Breast epithelium (tissue), 4 donors: ENCODE measurements around the gene MAP3K19. TPM values are rescaled to one million over a fixed set of nuclear protein-coding genes. Genes with fewer than 3 reads are reported as not detected.

ENCODE experiments used
- DNase-seq, 2 donors: peaks; one replicate each; pipeline ENCODE4 v3.0.0-alpha.2; 2019; ENCODE audit warnings: low spot score in 2 of 2
- H3K27ac ChIP-seq, 2 donors: fragments of 200-600 bp; sonication (generic) in 1 of 2; one replicate each; pipeline ENCODE4 v1.5.1; 2016 to 2019; ENCODE audit warnings: mild to moderate bottlenecking in 1 of 2
- H3K27me3 ChIP-seq, 2 donors: fragments of 200-600 bp; sonication (generic) in 1 of 2; one replicate each; pipeline versions ENCODE4 v1.5.1 to v1.6.0; 2017 to 2019; ENCODE audit warnings: control low read depth in 1 of 2, mild to moderate bottlenecking in 1 of 2
- H3K36me3 ChIP-seq: fragments of 200-600 bp; one replicate; pipeline ENCODE4 v1.5.1; 2019
- H3K4me1 ChIP-seq, 2 donors: fragments of 200-600 bp; sonication (generic); one replicate each; pipeline ENCODE4 v1.5.1; 2016 to 2019; ENCODE audit warnings: control low read depth in 1 of 2
- H3K4me3 ChIP-seq, 3 donors: fragments of 200-600 bp; sonication (generic); 1 replicate in 2 of 3; 2 replicates in 1 of 3; pipeline ENCODE4 v1.5.1; 2016 to 2019; ENCODE audit warnings: mild to moderate bottlenecking in 3 of 3, moderate library complexity in 2 of 3
- H3K9me3 ChIP-seq, 2 donors: fragments of 200-600 bp; sonication (generic) in 1 of 2; one replicate each; pipeline ENCODE4 v1.5.1; 2016 to 2019; ENCODE audit warnings: control low read depth in 1 of 2
- CTCF ChIP-seq, 3 donors: fragments of 450-650 bp; IDR thresholded peaks; one replicate each; pipeline ENCODE4 v1.5.1; 2016 to 2017; ENCODE audit warnings: antibody characterized with exemption in 3 of 3, mild to moderate bottlenecking in 3 of 3, moderate library complexity in 3 of 3
- POLR2A ChIP-seq: fragments of 450-650 bp; IDR thresholded peaks from one replicate; pipeline ENCODE4 v1.6.1; 2016; ENCODE audit warnings: antibody characterized with exemption, mild to moderate bottlenecking, moderate library complexity
- POLR2AphosphoS5 ChIP-seq, 3 donors: sonication (generic); formaldehyde crosslinking; IDR thresholded peaks; one replicate each; pipeline ENCODE4 v1.6.1; 2017; ENCODE audit warnings: antibody characterized with exemption in 3 of 3
- intact Hi-C: fragments of 100-400 bp; cut with DNase I; formaldehyde crosslinking; loops from one replicate; pipeline ENCODE4 v1.15.1; 2023; ENCODE audit warnings: low total_unique reads
- total RNA-seq, 3 donors: library from RNA; depleted of rRNA; stranded (reverse); fragments of >200 nt; gene quantifications; one replicate each; pipeline ENCODE4 v1.1.0, GENCODE V29; 2016

Gene MAP3K19
- total RNA-seq, 3 donors from 2014 or later: not detected

DNA sequence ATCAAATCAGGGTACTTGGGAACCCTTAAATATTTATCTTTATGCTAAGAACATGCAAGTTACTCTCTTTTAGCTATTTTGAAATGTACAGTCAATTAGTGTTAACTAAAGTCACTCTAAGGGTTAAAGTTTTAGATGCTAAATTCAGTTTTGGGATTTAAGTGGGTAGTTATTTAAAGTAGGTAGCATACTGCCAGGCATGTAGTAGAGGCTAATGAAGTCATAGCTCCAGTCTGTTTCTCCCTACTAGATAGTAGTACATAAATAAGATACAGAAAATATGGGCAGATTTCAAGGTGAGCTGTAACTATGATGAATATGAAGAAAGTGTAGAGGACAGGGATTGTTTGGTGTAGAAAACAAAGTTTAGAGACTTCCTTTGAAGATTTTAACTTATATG is 12.3 kb upstream of the MAP3K19 start:
- no peak overlapping the region for H3K27ac ChIP-seq
- TF ChIP-seq CTCF (IDR thresholded peaks at IDR 0.05): no peak
- no peaks in the 10 kb centered on the region for H3K4me1 ChIP-seq
- no peaks in the 10 kb centered on the region for H3K9me3 ChIP-seq
- H3K36me3 ChIP-seq: no peaks in the 10 kb centered on the region
- no peak overlapping the region for H3K4me3 ChIP-seq
- H3K27me3 ChIP-seq: no peaks in the 10 kb centered on the region
- intact Hi-C loops: no loop called here
- DNase-seq: no peak

- Histone ChIP-seq H3K4me3 (no peak overlapping the region), H3K36me3 (no peaks in the 10 kb centered on the region), H3K27me3 (no peaks in the 10 kb centered on the region), H3K4me1 (no peaks in the 10 kb centered on the region), H3K9me3 (no peaks in the 10 kb centered on the region), H3K27ac (no peak overlapping the region)
- intact Hi-C loops: no loop called here
- no peak for DNase-seq
- TF ChIP-seq POLR2A (no peak), CTCF (IDR thresholded peaks at IDR 0.05) (no peak)
These were observed 9.5 kb upstream of the MAP3K19 start for GRCh38 chr2:135056790-135057189.

GRCh38 chr2:135055182-135055786 is 8.0 kb upstream of the MAP3K19 start:
- TF ChIP-seq POLR2AphosphoS5 (IDR thresholded peaks at IDR 0.05): no peak
- TF ChIP-seq POLR2A: no peak
- no peak for TF ChIP-seq CTCF (IDR thresholded peaks at IDR 0.05)
- H3K9me3 ChIP-seq: no peaks in the 10 kb centered on the region
- no peak overlapping the region for H3K4me3 ChIP-seq
- no peak for DNase-seq
- no peaks in the 10 kb centered on the region for H3K27me3 ChIP-seq
- no peak overlapping the region for H3K27ac ChIP-seq
- H3K4me1 ChIP-seq: no peaks in the 10 kb centered on the region
- H3K36me3 ChIP-seq: no peaks in the 10 kb centered on the region
- intact Hi-C loops: no loop called here

DNA sequence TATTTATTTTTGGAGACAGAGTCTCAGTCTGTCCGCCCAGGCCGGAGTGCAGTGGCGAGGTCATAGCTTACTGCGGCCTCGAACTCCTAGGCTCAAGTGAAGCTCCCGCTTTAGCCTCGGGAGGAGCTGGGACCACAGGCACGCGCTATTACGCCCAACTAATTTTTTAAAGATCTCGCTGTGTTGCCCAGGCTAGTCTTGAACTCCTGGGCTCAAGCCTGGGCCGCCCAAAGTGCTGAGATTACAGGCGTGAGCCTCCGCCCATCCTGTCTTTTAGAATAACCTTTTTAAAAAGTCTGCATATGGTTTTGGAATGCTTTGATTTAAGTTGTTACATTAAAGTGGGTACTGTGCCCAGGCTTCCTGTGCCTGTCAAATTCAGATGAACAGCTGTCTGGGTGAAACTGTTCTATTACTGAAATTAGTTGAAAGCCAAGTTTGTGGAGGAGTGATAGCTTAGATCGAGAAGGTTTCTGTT is 5.8 kb upstream of the MAP3K19 start:
- no peak for DNase-seq
- no peaks in the 10 kb centered on the region for H3K36me3 ChIP-seq
- H3K27ac ChIP-seq: peak overlapping the region; percentile 65 to 98
- H3K9me3 ChIP-seq: no peaks in the 10 kb centered on the region
- H3K4me3 ChIP-seq: peak overlapping the region; percentile 73 to 80 (median 75)
- no peaks in the 10 kb centered on the region for H3K27me3 ChIP-seq
- no peak for TF ChIP-seq POLR2A
- TF ChIP-seq CTCF (IDR thresholded peaks at IDR 0.05): no peak
- TF ChIP-seq POLR2AphosphoS5 (IDR thresholded peaks at IDR 0.05): no peak
- H3K4me1 ChIP-seq: no peaks in the 10 kb centered on the region
- intact Hi-C loops: no loop called here

DNA sequence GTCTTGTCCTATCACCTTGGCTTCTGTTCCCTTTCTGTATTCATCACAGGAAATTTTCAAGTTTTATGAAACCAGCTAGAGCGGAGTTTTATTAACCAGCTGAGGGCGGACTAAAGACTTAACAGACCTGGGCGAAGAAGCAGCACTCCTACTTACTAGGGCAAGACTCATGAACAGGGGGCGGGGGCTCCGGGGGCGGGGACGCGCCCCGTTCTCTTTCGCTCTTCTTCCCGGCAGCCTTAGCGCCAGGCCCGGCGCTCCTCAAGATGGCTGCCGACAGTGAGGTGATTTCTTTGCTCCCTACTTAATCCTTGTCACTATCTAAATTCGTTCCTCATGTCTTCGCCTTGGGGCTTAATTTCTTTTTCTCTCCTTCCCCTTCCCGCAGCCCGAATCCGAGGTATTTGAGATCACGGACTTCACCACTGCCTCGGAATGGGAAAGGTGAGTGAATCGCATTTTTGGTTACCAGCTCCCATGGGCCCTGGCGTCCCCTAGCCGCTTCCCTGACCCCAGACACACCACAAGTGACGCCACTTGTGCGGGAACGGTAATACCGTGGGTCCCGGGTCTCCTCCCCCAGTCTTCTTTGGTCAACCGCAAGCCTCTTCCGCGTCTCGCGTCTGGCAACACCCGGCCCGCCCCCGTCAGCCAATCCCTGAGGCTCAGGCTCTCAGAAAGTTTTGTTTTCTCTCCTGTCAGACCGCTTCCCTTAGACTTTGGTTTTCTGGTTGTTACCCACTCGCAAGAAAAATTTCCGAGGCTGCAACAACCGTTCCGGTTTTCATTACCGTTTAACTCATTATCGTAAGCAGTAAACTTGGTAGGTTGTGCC is 5.0 kb upstream of the MAP3K19 start, which contains the start of gene RAB3GAP1:
Gene RAB3GAP1, plus strand, starts transcription at position 251 of the 835 bp plus-strand sequence. Its CDS starts 16 bp downstream, at position 267.
- TF ChIP-seq POLR2A (peak; percentile 78), CTCF (IDR thresholded peaks at IDR 0.05) (no peak), POLR2AphosphoS5 (IDR thresholded peaks at IDR 0.05) (peak; percentile 53 to 87 (median 83))
- Histone ChIP-seq H3K4me1 (no peaks in the 10 kb centered on the region), H3K9me3 (no peaks in the 10 kb centered on the region), H3K36me3 (no peaks in the 10 kb centered on the region), H3K27ac (peak within 1 kb of the TSS; percentile 92 to 98), H3K4me3 (peak within 1 kb of the TSS; percentile 73 to 80 (median 75)), H3K27me3 (no peaks in the 10 kb centered on the region)
- intact Hi-C loops: no loop called here
- peak; percentile 68 to 73 for DNase-seq
